Osteocyte (in vitro differentiated cells): ENCODE results near the gene AP4B1. TPM values are rescaled to one million over a fixed set of nuclear protein-coding genes. Genes with fewer than 3 reads are reported as not detected.

Source experiments
- DNase-seq: peaks from one replicate; pipeline ENCODE4 v3.0.0; 2021; ENCODE audit warnings: mixed read lengths; ENCODE audit not compliant: unreplicated experiment; ENCODE audit errors: extremely low spot score
- H3K27ac Mint-ChIP-seq: one replicate; pipeline ENCODE4 v1.8.0; 2021; ENCODE audit warnings: mild to moderate bottlenecking, mixed read lengths; ENCODE audit not compliant: unreplicated experiment
- H3K27me3 Mint-ChIP-seq: one replicate; pipeline ENCODE4 v1.8.0; 2021; ENCODE audit warnings: mixed read lengths; ENCODE audit not compliant: unreplicated experiment
- H3K36me3 Mint-ChIP-seq: one replicate; pipeline ENCODE4 v1.8.0; 2021; ENCODE audit warnings: mixed read lengths; ENCODE audit not compliant: unreplicated experiment
- H3K4me1 Mint-ChIP-seq: one replicate; pipeline ENCODE4 v1.8.0; 2021; ENCODE audit warnings: mixed read lengths; ENCODE audit not compliant: unreplicated experiment
- H3K4me3 Mint-ChIP-seq: one replicate; pipeline ENCODE4 v1.8.0; 2021; ENCODE audit warnings: mild to moderate bottlenecking, moderate library complexity, mixed read lengths; ENCODE audit not compliant: unreplicated experiment
- H3K9me3 Mint-ChIP-seq: one replicate; pipeline ENCODE4 v1.8.0; 2021; ENCODE audit warnings: mixed read lengths; ENCODE audit not compliant: unreplicated experiment
- total RNA-seq: library from RNA; stranded (reverse); gene quantifications from 2 replicates; pipeline ENCODE4 v1.2.1, GENCODE V29; 2021
- TF ChIP-seq, protein P1 (sequence below): fragments of 200-600 bp; sonication (generic); IDR thresholded peaks from 2 replicates; pipeline ENCODE4 v1.5.0; 2021; ENCODE audit warnings: antibody characterized with exemption, mild to moderate bottlenecking, moderate library complexity

The AP4B1 gene
- total RNA-seq, 1 donor from 2014 or later = 19.7 TPM

DNA sequence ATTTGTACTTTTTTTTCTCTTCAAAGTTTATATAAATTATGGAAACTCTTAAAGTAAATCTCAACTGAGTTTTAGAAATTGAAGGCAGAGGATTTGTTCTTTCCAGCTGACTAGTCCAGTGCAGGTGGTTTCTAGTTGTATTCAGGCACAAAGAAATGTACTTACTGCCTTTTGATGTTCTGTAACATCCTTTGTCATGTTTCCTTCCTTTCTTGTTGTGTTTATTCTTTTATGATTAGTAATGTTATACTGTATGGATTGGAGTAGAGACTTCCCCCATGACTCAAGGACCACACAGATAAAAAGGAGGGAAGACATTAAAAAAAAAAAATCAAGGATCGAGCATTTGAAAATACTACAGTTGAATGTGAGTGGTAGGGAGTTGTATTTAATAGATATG lies 32.5 kb upstream of the AP4B1 start:
- H3K4me1 Mint-ChIP-seq = peaks cover 40% of the 10 kb centered on the region
- DNase-seq = no peak
- H3K4me3 Mint-ChIP-seq = no peak overlapping the region

DNA sequence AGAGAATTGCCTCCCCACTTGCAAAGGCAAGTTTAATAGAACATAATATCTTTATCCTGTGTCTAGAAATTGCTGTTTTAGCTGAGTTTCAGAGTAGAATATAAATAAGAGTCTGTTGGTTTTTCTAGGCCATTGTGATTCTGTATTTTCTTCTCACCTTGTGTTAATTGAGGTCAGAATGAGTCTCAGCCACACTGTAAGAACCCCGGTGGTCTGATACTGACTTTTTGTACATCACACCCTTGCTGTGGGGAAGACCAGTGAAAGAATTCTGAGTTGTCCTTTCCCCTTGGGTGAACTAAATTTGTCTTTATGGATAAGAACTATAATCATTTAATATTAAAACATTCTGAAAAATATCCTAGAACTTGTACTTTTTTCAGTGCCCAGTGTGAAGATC lies 31.4 kb upstream of the AP4B1 start:
- Mint-ChIP-seq H3K9me3 (no peaks in the 10 kb centered on the region), H3K4me1 (peaks cover 51% of the 10 kb centered on the region), H3K36me3 (peaks cover 8% of the 10 kb centered on the region), H3K27me3 (no peaks in the 10 kb centered on the region), H3K27ac (peak overlapping the region; percentile 15), H3K4me3 (no peak overlapping the region)
- TF ChIP-seq, protein P1, sequence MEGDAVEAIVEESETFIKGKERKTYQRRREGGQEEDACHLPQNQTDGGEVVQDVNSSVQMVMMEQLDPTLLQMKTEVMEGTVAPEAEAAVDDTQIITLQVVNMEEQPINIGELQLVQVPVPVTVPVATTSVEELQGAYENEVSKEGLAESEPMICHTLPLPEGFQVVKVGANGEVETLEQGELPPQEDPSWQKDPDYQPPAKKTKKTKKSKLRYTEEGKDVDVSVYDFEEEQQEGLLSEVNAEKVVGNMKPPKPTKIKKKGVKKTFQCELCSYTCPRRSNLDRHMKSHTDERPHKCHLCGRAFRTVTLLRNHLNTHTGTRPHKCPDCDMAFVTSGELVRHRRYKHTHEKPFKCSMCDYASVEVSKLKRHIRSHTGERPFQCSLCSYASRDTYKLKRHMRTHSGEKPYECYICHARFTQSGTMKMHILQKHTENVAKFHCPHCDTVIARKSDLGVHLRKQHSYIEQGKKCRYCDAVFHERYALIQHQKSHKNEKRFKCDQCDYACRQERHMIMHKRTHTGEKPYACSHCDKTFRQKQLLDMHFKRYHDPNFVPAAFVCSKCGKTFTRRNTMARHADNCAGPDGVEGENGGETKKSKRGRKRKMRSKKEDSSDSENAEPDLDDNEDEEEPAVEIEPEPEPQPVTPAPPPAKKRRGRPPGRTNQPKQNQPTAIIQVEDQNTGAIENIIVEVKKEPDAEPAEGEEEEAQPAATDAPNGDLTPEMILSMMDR = no peak
- DNase-seq = no peak

More for the DNA sequence above, 32.5 kb upstream of the AP4B1 start:
- Mint-ChIP-seq H3K27me3 (no peaks in the 10 kb centered on the region), H3K9me3 (no peaks in the 10 kb centered on the region), H3K36me3 (peaks cover 10% of the 10 kb centered on the region), H3K27ac (no peak overlapping the region)
- TF ChIP-seq, protein P1 = no peak

DNA sequence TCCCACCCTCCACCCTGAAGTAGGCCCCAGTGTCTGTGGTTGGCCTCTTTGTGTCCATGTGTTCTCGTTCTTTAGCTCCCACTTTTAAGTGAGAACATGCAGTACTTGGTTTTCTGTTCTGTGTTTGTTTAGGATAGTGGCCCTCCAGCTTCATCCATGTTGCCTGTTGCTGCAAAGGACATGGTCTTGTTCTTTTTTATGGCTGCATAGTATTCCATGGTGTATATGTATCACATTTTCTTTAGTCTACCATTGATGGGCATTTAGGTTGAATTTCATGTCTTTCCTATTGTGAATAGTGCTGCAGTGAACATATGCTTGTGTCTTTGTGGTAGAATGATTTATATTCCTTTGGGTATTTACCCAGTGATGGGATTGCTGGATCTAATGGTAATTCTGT lies 30.6 kb upstream of the AP4B1 start:
- Mint-ChIP-seq H3K9me3 (no peaks in the 10 kb centered on the region), H3K4me1 (peaks cover 59% of the 10 kb centered on the region), H3K4me3 (no peak overlapping the region), H3K36me3 (peaks cover under 1% of the 10 kb centered on the region), H3K27me3 (no peaks in the 10 kb centered on the region), H3K27ac (no peak overlapping the region)
- TF ChIP-seq, protein P1 = no peak
- no peak for DNase-seq

DNA sequence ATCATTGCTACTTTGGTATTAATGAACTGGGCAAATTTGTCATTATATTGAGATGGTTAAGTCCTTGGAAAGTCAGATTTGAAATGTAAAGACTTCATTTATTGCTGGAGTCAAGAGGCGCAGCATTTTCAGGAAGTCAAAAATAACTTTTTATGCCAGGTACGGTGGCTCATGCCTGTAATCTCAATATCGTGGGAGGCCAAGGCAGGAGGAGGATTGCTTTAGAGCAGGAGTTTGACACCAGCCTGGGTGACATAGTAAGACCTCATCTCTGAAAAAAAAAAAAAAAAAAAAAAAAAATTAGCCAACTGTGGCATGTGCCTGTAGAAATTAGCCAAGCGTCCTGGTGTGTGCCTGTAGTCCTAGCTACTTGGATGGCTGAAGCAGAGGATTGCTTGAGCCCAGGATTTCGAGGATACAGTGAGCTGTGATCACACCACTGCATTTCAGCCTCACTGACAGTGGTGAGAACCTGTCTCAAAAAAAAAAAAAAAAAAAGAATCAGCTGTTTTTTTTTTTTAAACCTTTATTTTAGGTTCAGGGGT lies 30.0 kb upstream of the AP4B1 start:
- TF ChIP-seq, protein P1 = no peak
- no peaks in the 10 kb centered on the region for H3K36me3 Mint-ChIP-seq
- H3K27me3 Mint-ChIP-seq = no peaks in the 10 kb centered on the region
- H3K4me3 Mint-ChIP-seq = no peak overlapping the region
- H3K27ac Mint-ChIP-seq = no peak overlapping the region
- no peaks in the 10 kb centered on the region for H3K9me3 Mint-ChIP-seq
- peaks cover 58% of the 10 kb centered on the region for H3K4me1 Mint-ChIP-seq
- no peak for DNase-seq

DNA sequence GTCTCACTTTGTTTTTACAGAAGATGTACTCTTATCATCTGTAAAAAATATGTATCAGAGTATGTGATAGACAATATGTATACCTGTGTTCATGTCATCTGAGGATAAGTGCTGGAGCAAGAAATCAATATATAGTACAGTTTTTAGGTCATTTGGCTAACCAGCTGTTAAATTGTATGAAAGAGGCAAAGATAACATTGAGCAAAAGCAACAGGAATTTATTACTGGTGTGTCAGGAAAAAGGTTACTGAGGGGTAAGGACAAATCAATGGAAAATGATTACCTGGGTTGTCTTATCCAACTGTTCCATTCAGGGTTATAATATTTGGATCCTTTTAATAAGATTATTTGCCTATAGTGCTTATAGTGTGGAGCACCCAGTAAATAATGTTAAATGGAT lies 29.4 kb upstream of the AP4B1 start:
- peaks cover 53% of the 10 kb centered on the region for H3K4me1 Mint-ChIP-seq
- DNase-seq = no peak
- H3K4me3 Mint-ChIP-seq = no peak overlapping the region
- H3K27ac Mint-ChIP-seq = no peak overlapping the region
- H3K27me3 Mint-ChIP-seq = no peaks in the 10 kb centered on the region
- no peaks in the 10 kb centered on the region for H3K36me3 Mint-ChIP-seq
- H3K9me3 Mint-ChIP-seq = no peaks in the 10 kb centered on the region
- TF ChIP-seq, protein P1 = no peak
